ENCODE data around the gene PRR5L.

- TF ChIP-seq POLR2A (IDR thresholded peaks at IDR 0.05; ENCODE audit: low read length) (no peak), GATA1 (IDR thresholded peaks at IDR 0.05; ENCODE audit: low read depth, low read length) (no peak)
These were observed 168.6 kb downstream of the PRR5L start for GRCh38 chr11:36464720-36465119.

All from erythroblast (primary cell).